ENCODE results near the gene DNAL4. TPM values are rescaled to one million over a fixed set of nuclear protein-coding genes. Genes with fewer than 3 reads are reported as not detected.

DNAL4 gene
- total RNA-seq, 2 experiments from 2014 or later: 1.9 to 2.7 TPM

DNA sequence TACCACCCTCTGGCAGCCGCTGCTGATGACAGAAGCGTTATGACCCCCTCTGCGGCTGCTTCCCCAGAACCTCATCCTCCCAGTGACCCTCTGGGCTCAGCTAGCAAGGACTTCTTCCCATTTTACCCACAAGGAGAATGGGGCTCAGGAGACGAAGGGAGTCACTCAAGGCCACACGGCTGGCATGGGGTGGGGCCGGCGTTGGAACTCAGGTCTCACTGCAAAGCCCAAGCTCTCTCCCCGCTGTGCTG lies 21.4 kb downstream of the DNAL4 start:
- H3K4me1 ChIP-seq (ENCODE audit: insufficient read depth, low read length): peaks cover 7% of the 10 kb centered on the region
- Mint-ChIP-seq H3K4me1 (ENCODE audit: low read depth) (peaks cover 5% of the 10 kb centered on the region), H3K4me3 (no peak overlapping the region), H3K27me3 (no peaks in the 10 kb centered on the region), H3K9me3 (no peaks in the 10 kb centered on the region), H3K36me3 (ENCODE audit: low read depth) (no peaks in the 10 kb centered on the region), H3K27ac (no peak overlapping the region)
- H3K9me3 ChIP-seq (ENCODE audit: control insufficient read depth in 1 of 2, insufficient read depth in 1 of 2, low read length in 2 of 2): no peaks in the 10 kb centered on the region
- no peak overlapping the region for H3K27ac ChIP-seq (ENCODE audit: low read depth in 1 of 2, low read length in 2 of 2)
- H3K36me3 ChIP-seq (ENCODE audit: insufficient read depth, low read length): no peaks in the 10 kb centered on the region
- H3K4me3 ChIP-seq (ENCODE audit: low read length): no peak overlapping the region
- no peaks in the 10 kb centered on the region for H3K27me3 ChIP-seq (ENCODE audit: control insufficient read depth in 1 of 2, insufficient read depth in 2 of 2, low read length in 2 of 2)
- TF ChIP-seq, protein P1, sequence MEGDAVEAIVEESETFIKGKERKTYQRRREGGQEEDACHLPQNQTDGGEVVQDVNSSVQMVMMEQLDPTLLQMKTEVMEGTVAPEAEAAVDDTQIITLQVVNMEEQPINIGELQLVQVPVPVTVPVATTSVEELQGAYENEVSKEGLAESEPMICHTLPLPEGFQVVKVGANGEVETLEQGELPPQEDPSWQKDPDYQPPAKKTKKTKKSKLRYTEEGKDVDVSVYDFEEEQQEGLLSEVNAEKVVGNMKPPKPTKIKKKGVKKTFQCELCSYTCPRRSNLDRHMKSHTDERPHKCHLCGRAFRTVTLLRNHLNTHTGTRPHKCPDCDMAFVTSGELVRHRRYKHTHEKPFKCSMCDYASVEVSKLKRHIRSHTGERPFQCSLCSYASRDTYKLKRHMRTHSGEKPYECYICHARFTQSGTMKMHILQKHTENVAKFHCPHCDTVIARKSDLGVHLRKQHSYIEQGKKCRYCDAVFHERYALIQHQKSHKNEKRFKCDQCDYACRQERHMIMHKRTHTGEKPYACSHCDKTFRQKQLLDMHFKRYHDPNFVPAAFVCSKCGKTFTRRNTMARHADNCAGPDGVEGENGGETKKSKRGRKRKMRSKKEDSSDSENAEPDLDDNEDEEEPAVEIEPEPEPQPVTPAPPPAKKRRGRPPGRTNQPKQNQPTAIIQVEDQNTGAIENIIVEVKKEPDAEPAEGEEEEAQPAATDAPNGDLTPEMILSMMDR (IDR thresholded peaks at IDR 0.05): no peak
- ChIA-PET POLR2A (no interaction called here), CTCF (no interaction called here)
- intact Hi-C loops (cut with DNase I, micrococcal nuclease): no loop called here
- no peak for ATAC-seq (ENCODE audit: poor library complexity)
- no peak for DNase-seq

DNA sequence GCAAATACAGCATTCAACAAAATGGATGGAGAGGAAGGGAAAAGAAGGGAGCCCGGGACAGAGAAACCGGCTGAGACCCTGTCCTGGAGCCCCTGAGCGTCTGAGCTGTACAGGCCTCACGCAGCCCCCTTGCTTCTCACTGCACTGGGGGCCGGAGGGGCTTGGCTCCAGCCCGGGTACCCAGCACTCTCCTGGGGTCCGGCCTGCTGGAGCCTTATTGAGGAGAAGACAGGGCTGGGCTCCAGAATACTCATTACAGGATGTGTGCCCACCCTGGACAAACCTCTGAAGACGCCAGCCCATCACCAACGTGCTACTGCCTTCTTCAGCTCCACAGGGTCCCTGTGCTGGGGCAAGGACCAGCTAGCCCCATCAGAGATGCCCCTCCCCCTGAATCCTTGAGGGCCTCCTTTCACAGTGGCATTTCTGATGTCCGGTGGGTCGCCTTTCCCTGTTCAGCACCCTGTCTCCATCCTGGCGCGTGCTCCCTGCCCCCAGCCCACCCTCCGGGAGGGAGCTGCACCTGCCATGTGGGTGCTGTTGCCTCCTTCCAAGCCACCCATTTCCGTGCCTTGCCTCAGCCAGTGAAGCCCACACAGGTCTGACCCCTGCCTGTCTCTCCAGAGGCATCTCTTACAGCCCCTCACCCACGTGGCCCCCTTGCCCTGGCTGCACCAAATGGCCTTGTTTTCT lies 23.5 kb downstream of the DNAL4 start:
- TF ChIP-seq, protein P1 (IDR thresholded peaks at IDR 0.05): no peak
- Mint-ChIP-seq H3K36me3 (ENCODE audit: low read depth) (no peaks in the 10 kb centered on the region), H3K9me3 (no peaks in the 10 kb centered on the region), H3K4me3 (no peak overlapping the region), H3K4me1 (ENCODE audit: low read depth) (peaks cover 6% of the 10 kb centered on the region), H3K27me3 (no peaks in the 10 kb centered on the region), H3K27ac (no peak overlapping the region)
- ATAC-seq (ENCODE audit: poor library complexity): no peak
- CTCF ChIA-PET: no interaction called here
- H3K4me1 ChIP-seq (ENCODE audit: insufficient read depth, low read length): peaks cover 18% of the 10 kb centered on the region
- DNase-seq: no peak
- H3K27ac ChIP-seq (ENCODE audit: low read depth in 1 of 2, low read length in 2 of 2): no peak overlapping the region
- H3K27me3 ChIP-seq (ENCODE audit: control insufficient read depth in 1 of 2, insufficient read depth in 2 of 2, low read length in 2 of 2): no peaks in the 10 kb centered on the region
- intact Hi-C loops (cut with DNase I, micrococcal nuclease): no loop called here
- no peak overlapping the region for H3K4me3 ChIP-seq (ENCODE audit: low read length)
- H3K9me3 ChIP-seq (ENCODE audit: control insufficient read depth in 1 of 2, insufficient read depth in 1 of 2, low read length in 2 of 2): no peaks in the 10 kb centered on the region
- POLR2A ChIA-PET: interaction anchor here (1.9 kb wide), 1 partner anchor 12 kb away, joined by 10 read pairs; no protein-coding TSS in a partner anchor
- H3K36me3 ChIP-seq (ENCODE audit: insufficient read depth, low read length): no peaks in the 10 kb centered on the region

DNA sequence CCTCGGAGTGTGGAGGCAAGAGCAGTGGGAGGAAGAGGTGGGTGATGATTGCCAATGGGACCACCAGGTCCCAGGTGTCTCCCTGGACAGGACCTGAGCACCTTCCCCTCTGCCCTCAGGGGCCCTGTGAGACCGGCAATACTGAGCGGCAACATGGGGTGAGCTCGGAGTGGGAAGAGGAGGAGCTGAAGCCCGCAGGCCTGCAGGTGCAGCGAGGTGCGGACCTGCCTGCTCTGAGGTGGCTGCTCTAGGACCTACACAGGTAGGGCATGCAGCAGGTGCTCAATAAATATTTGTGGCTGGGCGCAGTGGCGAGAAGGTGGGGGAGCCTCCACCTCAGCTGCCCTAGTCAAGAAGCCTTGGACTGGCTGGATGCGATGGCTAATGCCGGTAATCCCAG lies 25.9 kb downstream of the DNAL4 start:
- no peak overlapping the region for H3K27ac Mint-ChIP-seq
- Histone ChIP-seq H3K9me3 (ENCODE audit: control insufficient read depth in 1 of 2, insufficient read depth in 1 of 2, low read length in 2 of 2) (no peaks in the 10 kb centered on the region), H3K27ac (ENCODE audit: low read depth in 1 of 2, low read length in 2 of 2) (no peak overlapping the region), H3K4me3 (ENCODE audit: low read length) (no peak overlapping the region), H3K27me3 (ENCODE audit: control insufficient read depth in 1 of 2, insufficient read depth in 2 of 2, low read length in 2 of 2) (no peaks in the 10 kb centered on the region), H3K36me3 (ENCODE audit: insufficient read depth, low read length) (no peaks in the 10 kb centered on the region), H3K4me1 (ENCODE audit: insufficient read depth, low read length) (peaks cover 20% of the 10 kb centered on the region)
- DNase-seq (no peak), ATAC-seq (ENCODE audit: poor library complexity) (no peak)
- ChIA-PET POLR2A (interaction anchor here (0.8 to 1.2 kb wide), 3 partner anchors 13 to 36 kb away, joined by 3 to 4 read pairs (median 3); no protein-coding TSS in a partner anchor), CTCF (interaction anchor here (0.7 to 1.4 kb wide), 6 partner anchors 10 to 235 kb away, joined by 3 to 7 read pairs (median 4); no protein-coding TSS in a partner anchor)
- H3K36me3 Mint-ChIP-seq (ENCODE audit: low read depth): no peaks in the 10 kb centered on the region
- H3K4me1 Mint-ChIP-seq (ENCODE audit: low read depth): peaks cover 9% of the 10 kb centered on the region
- intact Hi-C loops (cut with DNase I, micrococcal nuclease): loop anchor here (5.0 kb wide), 2 partner anchors 234 to 349 kb away; no protein-coding TSS in a partner anchor
- no peaks in the 10 kb centered on the region for H3K27me3 Mint-ChIP-seq
- no peaks in the 10 kb centered on the region for H3K9me3 Mint-ChIP-seq
- TF ChIP-seq, protein P1 (IDR thresholded peaks at IDR 0.05): no peak
- H3K4me3 Mint-ChIP-seq: no peak overlapping the region
